ENCODE measurements around the gene CARS1.

- TF ChIP-seq CTCF (IDR thresholded peaks at IDR 0.05; ENCODE audit: insufficient read depth, low read length, poor library complexity, severe bottlenecking) (no peak), EZH2phosphoT487 (conservative IDR thresholded peaks at IDR 0.05; ENCODE audit: low read length) (no peak)
Measured at GRCh38 chr11:2990617-2991451, 66.4 kb downstream of the CARS1 start.
